Measurements from ENCODE around the gene ARF5.

The ARF5 gene

DNA sequence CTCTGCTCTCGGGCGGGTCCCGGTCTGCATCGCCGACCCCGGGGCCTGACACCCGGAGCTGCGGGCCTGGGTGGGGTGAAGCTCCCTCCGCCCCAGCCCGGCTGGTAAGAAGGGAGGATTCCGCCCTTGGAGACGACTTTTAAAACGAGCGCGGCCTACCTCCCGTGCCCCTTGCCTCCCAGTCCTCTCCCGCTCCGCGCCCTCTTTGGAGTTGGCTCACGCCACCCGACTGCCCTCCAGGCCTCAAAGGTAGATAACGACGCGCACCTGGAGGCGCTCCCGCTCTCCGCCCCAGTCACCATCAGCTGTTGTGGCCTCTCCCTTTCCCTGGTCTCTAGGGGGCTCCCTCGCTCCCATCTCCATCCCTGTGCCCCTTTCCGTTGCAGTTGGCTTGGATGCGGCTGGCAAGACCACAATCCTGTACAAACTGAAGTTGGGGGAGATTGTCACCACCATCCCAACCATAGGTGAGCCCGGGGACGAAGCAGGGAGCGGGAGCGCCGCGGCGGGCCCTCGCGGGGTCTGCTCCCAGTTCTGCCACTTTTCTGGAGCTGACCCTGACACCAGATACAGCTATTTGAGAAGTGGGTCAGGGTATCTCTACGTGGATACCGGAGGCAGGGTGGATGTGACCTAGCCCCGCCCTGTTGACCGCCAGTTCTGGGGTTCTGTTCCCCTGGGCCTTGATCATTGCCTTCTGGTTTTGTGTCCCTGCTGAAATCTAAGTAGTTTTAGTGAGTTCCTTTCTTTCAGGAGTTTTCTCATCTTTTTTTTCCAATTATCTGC, 679 bp downstream of the ARF5 start:
- peak; percentile 59 for DNase-seq (ENCODE audit: low read depth)
- H3K4me3 ChIP-seq (ENCODE audit: low read depth, low read length), result peak overlapping the region; percentile 89
- TF ChIP-seq, protein P1, sequence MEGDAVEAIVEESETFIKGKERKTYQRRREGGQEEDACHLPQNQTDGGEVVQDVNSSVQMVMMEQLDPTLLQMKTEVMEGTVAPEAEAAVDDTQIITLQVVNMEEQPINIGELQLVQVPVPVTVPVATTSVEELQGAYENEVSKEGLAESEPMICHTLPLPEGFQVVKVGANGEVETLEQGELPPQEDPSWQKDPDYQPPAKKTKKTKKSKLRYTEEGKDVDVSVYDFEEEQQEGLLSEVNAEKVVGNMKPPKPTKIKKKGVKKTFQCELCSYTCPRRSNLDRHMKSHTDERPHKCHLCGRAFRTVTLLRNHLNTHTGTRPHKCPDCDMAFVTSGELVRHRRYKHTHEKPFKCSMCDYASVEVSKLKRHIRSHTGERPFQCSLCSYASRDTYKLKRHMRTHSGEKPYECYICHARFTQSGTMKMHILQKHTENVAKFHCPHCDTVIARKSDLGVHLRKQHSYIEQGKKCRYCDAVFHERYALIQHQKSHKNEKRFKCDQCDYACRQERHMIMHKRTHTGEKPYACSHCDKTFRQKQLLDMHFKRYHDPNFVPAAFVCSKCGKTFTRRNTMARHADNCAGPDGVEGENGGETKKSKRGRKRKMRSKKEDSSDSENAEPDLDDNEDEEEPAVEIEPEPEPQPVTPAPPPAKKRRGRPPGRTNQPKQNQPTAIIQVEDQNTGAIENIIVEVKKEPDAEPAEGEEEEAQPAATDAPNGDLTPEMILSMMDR (conservative IDR thresholded peaks at IDR 0.05; ENCODE audit: low read depth, low read length), result peak; percentile 76

DNA sequence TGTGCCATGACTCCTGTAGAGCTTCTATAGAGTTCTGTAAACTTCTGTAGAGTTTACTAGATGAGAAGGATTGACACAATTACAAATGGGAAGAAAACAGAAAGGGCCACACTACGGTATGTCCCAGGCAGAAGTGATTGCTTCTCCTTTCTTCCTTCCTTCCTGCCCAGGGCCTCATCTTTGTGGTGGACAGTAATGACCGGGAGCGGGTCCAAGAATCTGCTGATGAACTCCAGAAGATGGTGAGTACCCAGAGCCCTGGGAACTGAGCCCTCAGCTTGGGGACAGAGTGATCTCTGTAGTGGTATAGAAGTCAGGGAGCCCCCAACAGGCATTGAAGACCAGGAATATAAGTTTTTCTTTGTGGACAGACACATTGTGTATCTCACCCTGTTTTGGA, 1.7 kb downstream of the ARF5 start:
- no peak overlapping the region for H3K4me3 ChIP-seq (ENCODE audit: low read depth, low read length)
- no peak for DNase-seq (ENCODE audit: low read depth)
- TF ChIP-seq, protein P1 (conservative IDR thresholded peaks at IDR 0.05; ENCODE audit: low read depth, low read length), result no peak

DNA sequence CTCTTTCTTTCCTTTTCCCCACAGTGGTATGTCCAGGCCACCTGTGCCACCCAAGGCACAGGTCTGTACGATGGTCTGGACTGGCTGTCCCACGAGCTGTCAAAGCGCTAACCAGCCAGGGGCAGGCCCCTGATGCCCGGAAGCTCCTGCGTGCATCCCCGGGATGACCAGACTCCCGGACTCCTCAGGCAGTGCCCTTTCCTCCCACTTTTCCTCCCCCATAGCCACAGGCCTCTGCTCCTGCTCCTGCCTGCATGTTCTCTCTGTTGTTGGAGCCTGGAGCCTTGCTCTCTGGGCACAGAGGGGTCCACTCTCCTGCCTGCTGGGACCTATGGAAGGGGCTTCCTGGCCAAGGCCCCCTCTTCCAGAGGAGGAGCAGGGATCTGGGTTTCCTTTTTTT, 3.0 kb downstream of the ARF5 start:
- TF ChIP-seq, protein P1 (conservative IDR thresholded peaks at IDR 0.05; ENCODE audit: low read depth, low read length), result no peak
- H3K4me3 ChIP-seq (ENCODE audit: low read depth, low read length), result no peak overlapping the region
- DNase-seq (ENCODE audit: low read depth), result no peak

DNA sequence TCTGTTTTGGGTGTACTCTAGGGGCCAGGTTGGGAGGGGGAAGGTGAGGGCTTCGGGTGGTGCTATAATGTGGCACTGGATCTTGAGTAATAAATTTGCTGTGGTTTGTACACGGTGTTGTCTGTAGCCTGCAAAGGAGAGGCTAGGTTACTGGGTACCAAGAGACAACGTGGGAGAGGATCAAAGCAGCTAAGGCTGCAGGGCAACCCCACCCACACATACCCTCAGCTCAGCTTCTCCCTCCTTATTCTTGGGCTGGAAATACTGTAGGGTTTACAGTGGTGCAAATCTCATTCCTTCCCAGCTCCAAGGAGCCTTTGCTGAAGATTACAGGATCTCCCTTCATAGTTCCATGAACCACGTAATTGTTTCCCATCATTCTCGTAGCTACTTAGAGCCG, 3.4 kb downstream of the ARF5 start:
- TF ChIP-seq, protein P1 (conservative IDR thresholded peaks at IDR 0.05; ENCODE audit: low read depth, low read length), result no peak
- no peak for DNase-seq (ENCODE audit: low read depth)
- H3K4me3 ChIP-seq (ENCODE audit: low read depth, low read length), result no peak overlapping the region

DNA sequence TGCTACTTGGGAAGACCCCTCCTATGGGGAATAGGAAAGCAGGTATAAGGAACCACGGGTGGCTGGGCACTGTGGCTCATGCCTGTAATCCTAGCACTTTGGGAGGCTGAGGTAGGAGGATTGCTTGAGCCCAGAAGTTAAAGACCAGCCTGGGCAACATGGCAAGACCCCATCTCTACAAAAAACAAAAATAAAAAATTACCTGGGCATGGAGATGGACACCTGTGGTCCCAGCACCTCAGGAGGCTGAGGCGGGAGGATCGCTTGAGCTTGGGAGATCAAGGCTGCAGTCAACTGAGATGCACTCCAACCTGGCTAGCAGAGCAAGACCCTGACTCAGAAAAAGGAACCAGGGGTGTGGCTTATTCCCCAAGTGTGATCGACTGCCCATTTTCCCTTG, 4.3 kb downstream of the ARF5 start:
- no peak for DNase-seq (ENCODE audit: low read depth)
- no peak overlapping the region for H3K4me3 ChIP-seq (ENCODE audit: low read depth, low read length)
- TF ChIP-seq, protein P1 (conservative IDR thresholded peaks at IDR 0.05; ENCODE audit: low read depth, low read length), result no peak

DNA sequence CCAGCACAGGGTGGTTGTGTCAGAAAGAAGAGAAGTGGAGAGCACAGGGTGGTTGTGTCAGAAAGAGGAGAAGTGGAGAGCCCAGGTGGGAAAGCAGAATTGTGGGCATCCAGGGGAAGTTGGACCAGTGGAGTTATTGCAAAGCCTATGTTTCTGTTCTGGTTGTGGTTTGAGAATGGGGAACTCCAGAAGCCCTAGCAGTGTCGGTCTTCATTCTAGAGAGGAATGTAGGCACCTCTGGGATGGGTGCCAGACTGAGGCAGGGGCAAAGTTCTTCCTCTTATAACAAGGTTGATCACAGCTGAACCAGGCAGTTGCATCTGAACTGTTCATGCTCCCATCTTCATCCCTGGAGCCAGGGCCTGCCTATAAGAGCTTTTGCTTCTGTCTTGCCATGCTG, 6.3 kb downstream of the ARF5 start:
- no peak for DNase-seq (ENCODE audit: low read depth)
- H3K4me3 ChIP-seq (ENCODE audit: low read depth, low read length), result no peak overlapping the region
- TF ChIP-seq, protein P1 (conservative IDR thresholded peaks at IDR 0.05; ENCODE audit: low read depth, low read length), result no peak

DNA sequence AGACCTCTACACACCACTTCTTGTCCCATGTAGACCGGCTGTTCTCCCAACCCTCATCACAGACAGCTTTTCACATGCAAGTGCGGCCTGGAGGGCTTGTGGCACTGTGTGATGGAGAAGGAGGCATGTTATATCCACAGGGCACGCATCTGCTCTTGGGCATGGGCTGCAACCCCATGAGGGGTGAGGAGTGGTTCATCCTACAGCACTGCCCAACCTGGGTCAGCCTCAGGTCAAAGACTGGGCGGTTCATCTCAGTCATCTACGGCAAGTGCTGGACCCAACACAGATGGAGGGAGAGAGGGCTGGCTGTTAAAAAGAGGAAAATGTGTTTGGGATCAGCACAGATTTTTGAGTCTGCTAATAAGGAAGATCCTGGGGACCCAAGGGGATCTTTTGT, 7.5 kb downstream of the ARF5 start:
- DNase-seq (ENCODE audit: low read depth), result no peak
- no peak overlapping the region for H3K4me3 ChIP-seq (ENCODE audit: low read depth, low read length)
- TF ChIP-seq, protein P1 (conservative IDR thresholded peaks at IDR 0.05; ENCODE audit: low read depth, low read length), result no peak
